ENCODE data around the gene RIT2. TPM values are rescaled to one million over a fixed set of nuclear protein-coding genes. Genes with fewer than 3 reads are reported as not detected.
A peak's percentile ranks its signal among the peaks of the same experiment; 100 is the strongest.
"Not testable (repeated sequence)": the region's sequence is repeated elsewhere in the genome, so short reads cannot be mapped to it uniquely, and the experiment has no call there.

Gene RIT2
- total RNA-seq, 1 experiment from 2014 or later: not detected

GRCh38 chr18:42807887-42808286, 307.6 kb downstream of the RIT2 start:
- DNase-seq (ENCODE audit: low spot score): peak; percentile 74
- in situ Hi-C loops (cut with HindIII; ENCODE audit: low sequenced_read_pairs): no loop called here

- in situ Hi-C loops (cut with HindIII; ENCODE audit: low sequenced_read_pairs): no loop called here
- no peak for DNase-seq (ENCODE audit: low spot score)
Observed at GRCh38 chr18:42801706-42802105, 313.8 kb downstream of the RIT2 start.

- DNase-seq (ENCODE audit: low spot score): no peak
- in situ Hi-C loops (cut with HindIII; ENCODE audit: low sequenced_read_pairs): no loop called here
Observed at GRCh38 chr18:42798606-42799170, 316.8 kb downstream of the RIT2 start.

- DNase-seq (ENCODE audit: low spot score); in situ Hi-C loops (cut with HindIII; ENCODE audit: low sequenced_read_pairs): not testable (repeated sequence)
Observed at GRCh38 chr18:42795213-42795789, 320.2 kb downstream of the RIT2 start.

- DNase-seq (ENCODE audit: low spot score): no peak
- in situ Hi-C loops (cut with HindIII; ENCODE audit: low sequenced_read_pairs): no loop called here
Observed at GRCh38 chr18:42792731-42793130, 322.8 kb downstream of the RIT2 start.

- in situ Hi-C loops (cut with HindIII; ENCODE audit: low sequenced_read_pairs): no loop called here
Observed at GRCh38 chr18:42784632-42785031, 330.9 kb downstream of the RIT2 start.

GRCh38 chr18:42782929-42783328, 332.6 kb downstream of the RIT2 start:
- in situ Hi-C loops (cut with HindIII; ENCODE audit: low sequenced_read_pairs): no loop called here
- DNase-seq (ENCODE audit: low spot score): no peak

More at GRCh38 chr18:42784632-42785031, 330.9 kb downstream of the RIT2 start:
- DNase-seq (ENCODE audit: low spot score): no peak

GRCh38 chr18:42781298-42781815, 334.1 kb downstream of the RIT2 start:
- in situ Hi-C loops (cut with HindIII; ENCODE audit: low sequenced_read_pairs): no loop called here
- peak; percentile 54 for DNase-seq (ENCODE audit: low spot score)

GRCh38 chr18:42780171-42780570, 335.3 kb downstream of the RIT2 start:
- in situ Hi-C loops (cut with HindIII; ENCODE audit: low sequenced_read_pairs): no loop called here

GRCh38 chr18:42778445-42779042, 336.9 kb downstream of the RIT2 start:
- in situ Hi-C loops (cut with HindIII; ENCODE audit: low sequenced_read_pairs): no loop called here
- DNase-seq (ENCODE audit: low spot score): no peak

More at GRCh38 chr18:42780171-42780570, 335.3 kb downstream of the RIT2 start:
- no peak for DNase-seq (ENCODE audit: low spot score)

GRCh38 chr18:42778024-42778423, 337.5 kb downstream of the RIT2 start:
- in situ Hi-C loops (cut with HindIII; ENCODE audit: low sequenced_read_pairs): no loop called here
- DNase-seq (ENCODE audit: low spot score): no peak

- DNase-seq (ENCODE audit: low spot score): no peak
- in situ Hi-C loops (cut with HindIII; ENCODE audit: low sequenced_read_pairs): no loop called here
Observed at GRCh38 chr18:42773870-42774269, 341.6 kb downstream of the RIT2 start.

- no peak for DNase-seq (ENCODE audit: low spot score)
- in situ Hi-C loops (cut with HindIII; ENCODE audit: low sequenced_read_pairs): no loop called here
Observed at GRCh38 chr18:42771936-42772335, 343.5 kb downstream of the RIT2 start.

GRCh38 chr18:42765302-42765701, 350.2 kb downstream of the RIT2 start:
- in situ Hi-C loops (cut with HindIII; ENCODE audit: low sequenced_read_pairs): no loop called here
- DNase-seq (ENCODE audit: low spot score): no peak

GRCh38 chr18:42760290-42760689, 355.2 kb downstream of the RIT2 start:
- no peak for DNase-seq (ENCODE audit: low spot score)
- in situ Hi-C loops (cut with HindIII; ENCODE audit: low sequenced_read_pairs): no loop called here

GRCh38 chr18:42758852-42759251, 356.6 kb downstream of the RIT2 start:
- no peak for DNase-seq (ENCODE audit: low spot score)

GRCh38 chr18:42756214-42756613, 359.3 kb downstream of the RIT2 start:
- in situ Hi-C loops (cut with HindIII; ENCODE audit: low sequenced_read_pairs): no loop called here
- DNase-seq (ENCODE audit: low spot score): no peak

More at GRCh38 chr18:42758852-42759251, 356.6 kb downstream of the RIT2 start:
- in situ Hi-C loops (cut with HindIII; ENCODE audit: low sequenced_read_pairs): no loop called here

GRCh38 chr18:42752916-42753315, 362.6 kb downstream of the RIT2 start:
- in situ Hi-C loops (cut with HindIII; ENCODE audit: low sequenced_read_pairs): no loop called here
- DNase-seq (ENCODE audit: low spot score): no peak

GRCh38 chr18:42746794-42747193, 368.7 kb downstream of the RIT2 start:
- in situ Hi-C loops (cut with HindIII; ENCODE audit: low sequenced_read_pairs): no loop called here
- DNase-seq (ENCODE audit: low spot score): no peak

- DNase-seq (ENCODE audit: low spot score): no peak
- in situ Hi-C loops (cut with HindIII; ENCODE audit: low sequenced_read_pairs): no loop called here
Observed at GRCh38 chr18:42745931-42746330, 369.6 kb downstream of the RIT2 start.

- in situ Hi-C loops (cut with HindIII; ENCODE audit: low sequenced_read_pairs): no loop called here
- DNase-seq (ENCODE audit: low spot score): no peak
Observed at GRCh38 chr18:42745171-42745570, 370.3 kb downstream of the RIT2 start.

Measured in G401 (cell line).